K562 (cell line): ENCODE measurements around the gene GET3. TPM values are rescaled to one million over a fixed set of nuclear protein-coding genes. Genes with fewer than 3 reads are reported as not detected.

Experiments
- ARHGAP35 ChIP-seq: fragments of 450-650 bp; IDR thresholded peaks from 2 replicates; pipeline ENCODE4 v1.6.1; 2018; ENCODE audit not compliant: partially characterized antibody
- ARID4B ChIP-seq: sonication (generic); formaldehyde crosslinking; IDR thresholded peaks from 2 replicates; pipeline ENCODE4 v1.8.0; 2022; ENCODE audit warnings: mild to moderate bottlenecking, missing genetic modification reagents
- CXXC5 ChIP-seq: fragments of 250-450 bp; sonication (Bioruptor Pico); IDR thresholded peaks from 2 replicates; pipeline ENCODE4 v1.8.0; 2022; ENCODE audit warnings: inconsistent platforms, mild to moderate bottlenecking, moderate library complexity
- DIDO1 ChIP-seq: fragments of 450-650 bp; IDR thresholded peaks from 2 replicates; pipeline ENCODE4 v1.6.1; 2016; ENCODE audit warnings: low read depth, missing biosample characterization, missing genetic modification characterization
- ELF4 ChIP-seq: fragments of 450-650 bp; formaldehyde crosslinking; IDR thresholded peaks from 2 replicates; pipeline ENCODE4 v1.4.0; 2022; ENCODE audit warnings: missing genetic modification characterization
- FOXM1 ChIP-seq, 2 experiments: fragments of 450-650 bp in 1 of 2; sonication (generic) in 1 of 2; formaldehyde crosslinking in 1 of 2; IDR thresholded peaks; 2 replicates each; pipeline versions ENCODE4 v1.6.1 to v1.9.0; 2017 to 2022; ENCODE audit warnings: low read depth in 2 of 2, mild to moderate bottlenecking in 2 of 2, missing genetic modification reagents in 1 of 2, moderate library complexity in 1 of 2
- GABPB1 ChIP-seq: sonication (generic); formaldehyde crosslinking; IDR thresholded peaks from 2 replicates; pipeline ENCODE4 v1.8.0; 2022; ENCODE audit warnings: mild to moderate bottlenecking, missing genetic modification reagents
- HBP1 ChIP-seq: fragments of 450-650 bp; formaldehyde crosslinking; IDR thresholded peaks from 2 replicates; pipeline ENCODE4 v1.4.0; 2022; ENCODE audit warnings: missing genetic modification characterization
- HDAC3 ChIP-seq: fragments of 450-650 bp; IDR thresholded peaks from 2 replicates; pipeline ENCODE4 v1.6.1; 2018; ENCODE audit warnings: borderline replicate concordance, mild to moderate bottlenecking, moderate library complexity; ENCODE audit not compliant: partially characterized antibody
- PREB ChIP-seq: sonication (generic); formaldehyde crosslinking; IDR thresholded peaks from 2 replicates; pipeline ENCODE4 v1.8.1; 2023; ENCODE audit warnings: mild to moderate bottlenecking, missing genetic modification reagents
- RCOR1 ChIP-seq, 2 experiments: IDR thresholded peaks; 2 replicates each; pipeline ENCODE4 v1.6.1; 2012; ENCODE audit warnings: low read depth in 2 of 2, low read length in 2 of 2, borderline replicate concordance in 1 of 2, improper control_type of control experiment in 1 of 2
- SIRT6 ChIP-seq: IDR thresholded peaks from one replicate; pipeline ENCODE4 v1.6.1; 2012; ENCODE audit warnings: low read depth, mild to moderate bottlenecking, control low read depth, inconsistent platforms, low read length, moderate library complexity
- SIX5 ChIP-seq, 2 experiments: IDR thresholded peaks; 2 replicates each; pipeline ENCODE4 v1.6.1; 2011; ENCODE audit warnings: low read length in 2 of 2, borderline replicate concordance in 1 of 2, low read depth in 1 of 2, mild to moderate bottlenecking in 1 of 2, moderate library complexity in 1 of 2; ENCODE audit not compliant: insufficient read depth in 1 of 2
- TBL1XR1 ChIP-seq, 2 experiments: IDR thresholded peaks; 2 replicates each; pipeline ENCODE4 v1.6.1; 2012; ENCODE audit warnings: improper control_type of control experiment in 2 of 2, low read length in 2 of 2, mild to moderate bottlenecking in 1 of 2
- U2AF1 ChIP-seq: fragments of 200-400 bp; formaldehyde crosslinking; optimal IDR thresholded peaks from 2 replicates; pipeline ENCODE3; 2017; ENCODE audit warnings: mild to moderate bottlenecking, low read depth, low read length, moderate library complexity
- ZNF316 ChIP-seq: fragments of 450-650 bp; IDR thresholded peaks from 2 replicates; pipeline ENCODE4 v1.6.1; 2016
- ZNF408 ChIP-seq: fragments of 250-450 bp; sonication (Bioruptor Pico); IDR thresholded peaks from 2 replicates; pipeline ENCODE4 v1.4.0; 2020; ENCODE audit warnings: low read depth, mild to moderate bottlenecking, moderate library complexity
- ZNF668 ChIP-seq: fragments of 250-450 bp; sonication (Bioruptor Pico); IDR thresholded peaks from 2 replicates; pipeline ENCODE4 v1.8.0; 2022; ENCODE audit warnings: mild to moderate bottlenecking, inconsistent platforms
- ZNF79 ChIP-seq: fragments of 250-450 bp; sonication (Bioruptor Pico); IDR thresholded peaks from 2 replicates; pipeline ENCODE4 v1.4.0; 2020; ENCODE audit warnings: low read depth, mild to moderate bottlenecking, moderate library complexity
- polyA plus RNA-seq, 8 experiments: library from polyadenylated mRNA; depleted of rRNA in 4 of 8; stranded (reverse) in 5 of 8; unstranded in 3 of 8; fragments of >200 nt; fragmentation: Nextera tagmentation in 2 of 8; fragmentation: Illumina TruSeq in 1 of 8; extraction: Ambion mirVana in 2 of 8; extraction: Trizol in 1 of 8; gene quantifications; 2 replicates each; pipeline versions ENCODE4 v1.2.1 to v1.2.3, GENCODE V29; 2011 to 2014; ENCODE audit warnings: inconsistent platforms in 1 of 8, missing spikeins in 1 of 8
- total RNA-seq, 7 experiments: library from RNA; depleted of rRNA in 6 of 7; stranded (reverse); fragments of >200 nt in 6 of 7; fragmentation: Illumina TruSeq in 2 of 7; extraction: Trizol in 2 of 7; gene quantifications; 2 replicates each; pipeline versions ENCODE4 v1.2.1 to v1.2.3, GENCODE V29; 2011 to 2021; ENCODE audit warnings: low replicate concordance in 1 of 7

GET3 gene
- total and polyA plus RNA-seq, 9 of the 15 experiments (the other 6 are each of a cell fraction or from before 2014, with no cell fraction given): 8.3 to 83.5 (median 51.8) TPM

- peak; percentile 81 for TF ChIP-seq FOXM1 (IDR thresholded peaks at IDR 0.05; ENCODE audit: low read depth)
- TF ChIP-seq FOXM1 (CRISPR knock-in tag; IDR thresholded peaks at IDR 0.05; ENCODE audit: low read depth): no peak
- no peak for TF ChIP-seq U2AF1
- peak; percentile 93 for TF ChIP-seq DIDO1 (tag)
- TF ChIP-seq TBL1XR1 (IDR thresholded peaks at IDR 0.05; ENCODE audit: low read length in 2 of 2): 0 out of 4 replicates have a peak, but pooled peaks of 1 of the 2 experiments have one; percentile 17
- peak; percentile 91 for TF ChIP-seq CXXC5 (CRISPR knock-in tag)
- no peak for TF ChIP-seq SIRT6
- no peak; the same call in 1 of the 2 replicates for TF ChIP-seq ARID4B
- TF ChIP-seq ZNF668 (CRISPR knock-in tag): no peak
- TF ChIP-seq GABPB1 (CRISPR knock-in tag): peak; percentile 79; the same call in 1 of the 2 replicates
- TF ChIP-seq ZNF408 (CRISPR knock-in tag): no peak
- no peak for TF ChIP-seq ARHGAP35
- TF ChIP-seq HDAC3: no peak
- TF ChIP-seq RCOR1 (IDR thresholded peaks at IDR 0.05; ENCODE audit: borderline replicate concordance in 1 of 2, low read depth in 2 of 2, low read length in 2 of 2): peak in 1 of 2 experiments; percentile 67; a peak in 1 of 4 replicates
- TF ChIP-seq ELF4 (CRISPR knock-in tag): 0 out of 2 replicates have a peak, but pooled peaks have one; percentile 59
- peak; percentile 77 for TF ChIP-seq HBP1 (CRISPR knock-in tag)
- peak; percentile 81 for TF ChIP-seq ZNF316
- 0 out of 2 replicates have a peak, but pooled peaks have one; percentile 81 for TF ChIP-seq PREB (CRISPR knock-in tag)
- no peak; a peak in 1 of 4 replicates for TF ChIP-seq SIX5 (IDR thresholded peaks at IDR 0.05; ENCODE audit: borderline replicate concordance in 1 of 2, insufficient read depth in 1 of 2, low read depth in 1 of 2, low read length in 2 of 2)
- TF ChIP-seq ZNF79 (CRISPR knock-in tag): no peak
Measured at GRCh38 chr19:12722566-12723380, 14.5 kb upstream of the GET3 start (continued).
